Kidney epithelial cell (primary cell): ENCODE measurements around the gene AGPAT3. TPM values are rescaled to one million over a fixed set of nuclear protein-coding genes. Genes with fewer than 3 reads are reported as not detected.

Source experiments
- DNase-seq: peaks from one replicate; pipeline ENCODE4 v3.0.0-alpha.2; 2010; ENCODE audit warnings: low read depth
- H3K27me3 ChIP-seq: 2 replicates; pipeline ENCODE4 v1.6.0; 2011; ENCODE audit warnings: low read length; ENCODE audit not compliant: control insufficient read depth, insufficient read depth
- H3K36me3 ChIP-seq: 2 replicates; pipeline ENCODE4 v1.5.1; 2011; ENCODE audit warnings: low read length; ENCODE audit not compliant: control insufficient read depth, insufficient read depth
- H3K4me3 ChIP-seq: 2 replicates; pipeline ENCODE4 v1.5.1; 2011; ENCODE audit warnings: low read depth, mild to moderate bottlenecking, control low read depth, low read length
- CTCF ChIP-seq: IDR thresholded peaks from 2 replicates; pipeline ENCODE4 v1.5.1; 2011; ENCODE audit warnings: mild to moderate bottlenecking, moderate library complexity, low read length, control low read depth, inconsistent platforms; ENCODE audit not compliant: insufficient read depth, poor library complexity, severe bottlenecking
- total RNA-seq: library from RNA; depleted of rRNA; stranded (reverse); fragments of >200 nt; gene quantifications from 2 replicates; pipeline ENCODE4 v1.2.3, GENCODE V29; 2015

The AGPAT3 gene
- total RNA-seq = 62.3 and 70.4 TPM in 2 replicates

GRCh38 chr21:43864962-43865539, at the start of gene AGPAT3:
Gene AGPAT3, plus strand, starts transcription at chr21:43865223. Its CDS starts 94,459 bp downstream, at chr21:43959682.
- DNase-seq = no peak
- TF ChIP-seq CTCF = no peak
- Histone ChIP-seq H3K36me3 (no peaks in the 10 kb centered on the region), H3K27me3 (no peaks in the 10 kb centered on the region), H3K4me3 (peak within 1 kb of the TSS; percentile 65)

GRCh38 chr21:43815991-43816390, 49.0 kb upstream of the AGPAT3 start:
- Histone ChIP-seq H3K4me3 (no peak overlapping the region), H3K27me3 (peaks cover 14% of the 10 kb centered on the region), H3K36me3 (no peaks in the 10 kb centered on the region)
- no peak for DNase-seq
- TF ChIP-seq CTCF = no peak

- Histone ChIP-seq H3K27me3 (peaks cover 14% of the 10 kb centered on the region), H3K4me3 (no peak overlapping the region), H3K36me3 (no peaks in the 10 kb centered on the region)
- no peak for DNase-seq
- no peak for TF ChIP-seq CTCF
Measured at GRCh38 chr21:43816611-43817071, 48.4 kb upstream of the AGPAT3 start.

GRCh38 chr21:43817157-43818086, 47.6 kb upstream of the AGPAT3 start:
- no peak for TF ChIP-seq CTCF

GRCh38 chr21:43818685-43819084, 46.3 kb upstream of the AGPAT3 start:
- no peak overlapping the region for H3K4me3 ChIP-seq
- TF ChIP-seq CTCF = no peak

More at GRCh38 chr21:43817157-43818086, 47.6 kb upstream of the AGPAT3 start:
- DNase-seq = no peak
- Histone ChIP-seq H3K27me3 (peaks cover 12% of the 10 kb centered on the region), H3K36me3 (no peaks in the 10 kb centered on the region), H3K4me3 (no peak overlapping the region)

More at GRCh38 chr21:43818685-43819084, 46.3 kb upstream of the AGPAT3 start:
- Histone ChIP-seq H3K36me3 (no peaks in the 10 kb centered on the region), H3K27me3 (peaks cover 10% of the 10 kb centered on the region)
- no peak for DNase-seq
